Calu3 (cell line): ENCODE data around the gene RIPK4. TPM values are rescaled to one million over a fixed set of nuclear protein-coding genes. Genes with fewer than 3 reads are reported as not detected.

Experiments
- BruUV-seq: library from RNA; stranded (reverse); fragments of 400-500 nt; replicated peaks from 2 replicates; lab custom pipeline; 2021; lab: Mats Ljungman, UMichigan
- CTCF ChIA-PET: fragments of 300-600 bp; sonication (Branson Sonifier 250); formaldehyde crosslinking; loops from one replicate; lab custom pipeline; 2022; ENCODE audit warnings: antibody characterized with exemption; lab: Charles Lee
- DNase-seq: peaks from one replicate; pipeline ENCODE4 v3.0.0; 2022
- H3K27ac Mint-ChIP-seq: one replicate; pipeline ENCODE4 v1.8.0; 2022; ENCODE audit warnings: mixed read lengths; ENCODE audit not compliant: unreplicated experiment
- H3K27me3 Mint-ChIP-seq: one replicate; pipeline ENCODE4 v1.8.0; 2022; ENCODE audit warnings: mixed read lengths; ENCODE audit not compliant: unreplicated experiment
- H3K36me3 Mint-ChIP-seq: one replicate; pipeline ENCODE4 v1.8.0; 2022; ENCODE audit warnings: mild to moderate bottlenecking, moderate library complexity, mixed read lengths; ENCODE audit not compliant: insufficient read depth, unreplicated experiment
- H3K4me1 Mint-ChIP-seq: one replicate; pipeline ENCODE4 v1.8.0; 2022; ENCODE audit warnings: mild to moderate bottlenecking, low read depth, mixed read lengths; ENCODE audit not compliant: unreplicated experiment
- H3K4me3 Mint-ChIP-seq: one replicate; pipeline ENCODE4 v1.8.0; 2022; ENCODE audit warnings: mild to moderate bottlenecking, low read depth, moderate library complexity, mixed read lengths; ENCODE audit not compliant: unreplicated experiment
- H3K9me3 Mint-ChIP-seq: one replicate; pipeline ENCODE4 v1.8.0; 2022; ENCODE audit warnings: low read depth, mixed read lengths; ENCODE audit not compliant: unreplicated experiment
- intact Hi-C: fragments of 100-400 bp; cut with micrococcal nuclease; formaldehyde crosslinking; loops from one replicate; pipeline ENCODE4 v1.10.0; 2022; ENCODE audit not compliant: unreplicated experiment
- total RNA-seq: library from RNA; stranded (reverse); gene quantifications from 2 replicates; pipeline ENCODE4 v1.2.3, GENCODE V29; 2022
- TF ChIP-seq, protein P1 (sequence below): fragments of 200-600 bp; IDR thresholded peaks from one replicate; pipeline ENCODE4 v1.8.0; 2022; ENCODE audit warnings: antibody characterized with exemption; ENCODE audit not compliant: unreplicated experiment

RIPK4 gene
- total RNA-seq, 1 experiment from 2014 or later: 30.3 TPM

DNA sequence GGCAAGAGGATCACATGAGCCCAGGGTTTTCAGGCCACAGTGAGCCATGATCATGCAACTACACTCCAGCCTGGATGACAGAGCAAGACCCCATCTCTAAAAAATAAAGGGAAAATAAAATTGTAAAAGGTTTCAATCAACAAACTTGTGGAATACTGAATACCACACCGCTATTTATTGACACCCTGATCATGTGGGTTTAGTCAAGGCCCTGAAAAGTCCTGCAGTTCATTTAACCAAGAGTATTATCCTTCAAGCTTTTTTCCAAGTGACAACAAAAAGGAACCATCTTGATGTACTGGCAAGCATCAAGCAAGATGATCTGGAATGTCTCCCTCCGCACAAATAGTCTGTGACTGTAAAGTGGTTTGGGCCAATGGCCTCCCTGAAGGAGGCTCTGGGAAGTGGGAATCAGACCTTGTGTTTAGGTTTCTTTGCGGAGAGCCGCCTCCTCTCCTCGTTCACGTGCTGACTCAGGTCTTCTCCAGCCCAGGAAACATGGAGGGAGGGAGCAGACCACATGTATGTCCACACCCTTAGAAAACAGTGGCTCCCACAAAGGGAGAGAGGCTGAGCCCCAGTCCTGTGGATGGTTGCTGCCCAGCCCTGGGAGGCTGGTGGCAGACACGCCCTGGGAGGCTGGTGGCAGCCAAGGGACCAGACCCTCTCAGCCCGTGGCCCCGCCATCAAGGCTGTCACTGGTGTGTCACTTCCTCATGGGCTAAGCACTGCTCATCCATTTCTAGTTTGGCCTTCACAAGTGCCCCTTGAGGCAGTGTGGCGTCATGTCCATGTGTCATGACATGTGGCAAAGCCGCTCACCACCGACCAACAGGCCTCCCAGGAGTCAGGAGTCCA lies 56.7 kb downstream of the RIPK4 start:
- no TSS peak for BruUV-seq
- no peak overlapping the region for H3K4me3 Mint-ChIP-seq
- H3K27me3 Mint-ChIP-seq: no peaks in the 10 kb centered on the region
- DNase-seq: no peak
- no peak overlapping the region for H3K27ac Mint-ChIP-seq
- TF ChIP-seq, protein P1, sequence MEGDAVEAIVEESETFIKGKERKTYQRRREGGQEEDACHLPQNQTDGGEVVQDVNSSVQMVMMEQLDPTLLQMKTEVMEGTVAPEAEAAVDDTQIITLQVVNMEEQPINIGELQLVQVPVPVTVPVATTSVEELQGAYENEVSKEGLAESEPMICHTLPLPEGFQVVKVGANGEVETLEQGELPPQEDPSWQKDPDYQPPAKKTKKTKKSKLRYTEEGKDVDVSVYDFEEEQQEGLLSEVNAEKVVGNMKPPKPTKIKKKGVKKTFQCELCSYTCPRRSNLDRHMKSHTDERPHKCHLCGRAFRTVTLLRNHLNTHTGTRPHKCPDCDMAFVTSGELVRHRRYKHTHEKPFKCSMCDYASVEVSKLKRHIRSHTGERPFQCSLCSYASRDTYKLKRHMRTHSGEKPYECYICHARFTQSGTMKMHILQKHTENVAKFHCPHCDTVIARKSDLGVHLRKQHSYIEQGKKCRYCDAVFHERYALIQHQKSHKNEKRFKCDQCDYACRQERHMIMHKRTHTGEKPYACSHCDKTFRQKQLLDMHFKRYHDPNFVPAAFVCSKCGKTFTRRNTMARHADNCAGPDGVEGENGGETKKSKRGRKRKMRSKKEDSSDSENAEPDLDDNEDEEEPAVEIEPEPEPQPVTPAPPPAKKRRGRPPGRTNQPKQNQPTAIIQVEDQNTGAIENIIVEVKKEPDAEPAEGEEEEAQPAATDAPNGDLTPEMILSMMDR: no peak
- H3K36me3 Mint-ChIP-seq: peaks cover 5% of the 10 kb centered on the region
- H3K9me3 Mint-ChIP-seq: no peaks in the 10 kb centered on the region
- CTCF ChIA-PET: no interaction called here
- H3K4me1 Mint-ChIP-seq: peaks cover 59% of the 10 kb centered on the region
- intact Hi-C loops: no loop called here

GRCh38 chr21:41709166-41709565 lies 57.7 kb downstream of the RIPK4 start:
- Mint-ChIP-seq H3K9me3 (no peaks in the 10 kb centered on the region), H3K27ac (no peak overlapping the region), H3K4me1 (peaks cover 58% of the 10 kb centered on the region), H3K36me3 (peaks cover 5% of the 10 kb centered on the region), H3K4me3 (no peak overlapping the region), H3K27me3 (no peaks in the 10 kb centered on the region)
- DNase-seq: no peak
- BruUV-seq: no TSS peak
- TF ChIP-seq, protein P1: no peak
- intact Hi-C loops: no loop called here
- CTCF ChIA-PET: no interaction called here

DNA sequence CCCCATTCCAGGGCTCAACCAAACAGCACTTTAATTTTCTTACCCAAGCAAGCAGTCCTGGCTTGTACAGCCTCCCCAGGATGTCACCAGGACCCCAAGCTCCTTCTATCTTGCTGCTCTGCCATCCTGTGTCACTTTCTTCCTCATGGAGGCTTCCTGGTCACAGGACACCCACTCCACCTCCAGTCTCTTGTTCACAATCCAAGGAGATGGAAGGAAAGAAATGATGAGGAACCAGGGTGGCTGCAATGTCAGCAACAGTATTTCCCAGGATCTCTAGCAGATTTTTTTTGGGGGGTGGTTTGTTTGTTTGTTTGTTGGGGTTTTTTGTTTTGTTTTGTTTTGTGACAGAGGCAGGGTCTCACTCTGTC lies 58.9 kb downstream of the RIPK4 start:
- CTCF ChIA-PET: no interaction called here
- DNase-seq: no peak
- H3K4me3 Mint-ChIP-seq: peak overlapping the region; percentile 39
- peaks cover 56% of the 10 kb centered on the region for H3K4me1 Mint-ChIP-seq
- no TSS peak for BruUV-seq
- TF ChIP-seq, protein P1: no peak
- H3K9me3 Mint-ChIP-seq: no peaks in the 10 kb centered on the region
- intact Hi-C loops: no loop called here
- no peaks in the 10 kb centered on the region for H3K27me3 Mint-ChIP-seq
- peaks cover 5% of the 10 kb centered on the region for H3K36me3 Mint-ChIP-seq
- peak overlapping the region; percentile 84 for H3K27ac Mint-ChIP-seq

GRCh38 chr21:41707231-41707959 lies 59.5 kb downstream of the RIPK4 start:
- H3K9me3 Mint-ChIP-seq: no peaks in the 10 kb centered on the region
- no TSS peak for BruUV-seq
- intact Hi-C loops: no loop called here
- TF ChIP-seq, protein P1: no peak
- peak overlapping the region; percentile 39 for H3K4me3 Mint-ChIP-seq
- CTCF ChIA-PET: interaction anchor here (1.1 kb wide), 1 partner anchor 29 kb away, joined by 4 read pairs; no protein-coding TSS in a partner anchor
- peaks cover 61% of the 10 kb centered on the region for H3K4me1 Mint-ChIP-seq
- DNase-seq: peak; percentile 47
- H3K27ac Mint-ChIP-seq: peak overlapping the region; percentile 84
- peaks cover 5% of the 10 kb centered on the region for H3K36me3 Mint-ChIP-seq
- no peaks in the 10 kb centered on the region for H3K27me3 Mint-ChIP-seq
